SK-MEL-5 (cell line): ENCODE results near the gene LENG9. TPM values are rescaled to one million over a fixed set of nuclear protein-coding genes. Genes with fewer than 3 reads are reported as not detected.

Experiments used
- DNase-seq: peaks from one replicate; pipeline ENCODE4 v3.0.0-alpha.2; 2016; ENCODE audit warnings: low read depth, low spot score
- in situ Hi-C: cut with HindIII; loops from 2 replicates; pipeline ENCODE4 v1.10.0; 2016; ENCODE audit warnings: low sequenced_read_pairs, high pct_unique_total_duplicates, low pct_unique_long_range_greater_than_20kb
- small RNA-seq, 2 experiments: library from RNA; depleted of rRNA; stranded (forward); fragments of <200 nt; gene quantifications; one replicate each; pipeline ENCODE3, GENCODE V24; 2014
- total RNA-seq: library from RNA; depleted of rRNA; stranded (reverse); fragments of >200 nt; shearing (Covaris generic); gene quantifications from 2 replicates; pipeline ENCODE4 v1.2.3, GENCODE V29; 2014; rRNA removed

Gene LENG9
- total RNA-seq, 1 experiment from 2014 or later: 7.2 TPM

- no peak for DNase-seq
- in situ Hi-C loops: no loop called here
Measured at GRCh38 chr19:54418930-54419800, 44.4 kb downstream of the LENG9 start.

- in situ Hi-C loops: no loop called here
- no peak for DNase-seq
Measured at GRCh38 chr19:54418030-54418929, 45.3 kb downstream of the LENG9 start.

GRCh38 chr19:54416695-54417491 lies 46.7 kb downstream of the LENG9 start:
- DNase-seq: no peak
- in situ Hi-C loops: no loop called here

GRCh38 chr19:54415901-54416673 lies 47.5 kb downstream of the LENG9 start:
- in situ Hi-C loops: no loop called here

GRCh38 chr19:54415208-54415900 lies 48.2 kb downstream of the LENG9 start, which contains the start of gene TTYH1:
Gene TTYH1 (plus strand): TSS chr19:54415464. CDS start chr19:54415553, 89 bp downstream.
- in situ Hi-C loops: no loop called here
- DNase-seq: no peak

More at GRCh38 chr19:54415901-54416673, 47.5 kb downstream of the LENG9 start:
- DNase-seq: no peak

- DNase-seq: no peak
- in situ Hi-C loops: no loop called here
Measured at GRCh38 chr19:54414156-54414555, 49.4 kb downstream of the LENG9 start.

- in situ Hi-C loops: no loop called here
- DNase-seq: no peak
Measured at GRCh38 chr19:54412877-54413276, 50.7 kb downstream of the LENG9 start.

Small RNA genes within 50 kb of the gene (small RNA-seq; reads per million reads assigned to genes)
- gene AC245884.3: 0 reads per million in 2 experiments

Other genes starting within 250 kb of the LENG9 start
- 1.1 TPM in 1 of 2 replicates, not detected in the other for gene LILRB3, start 240.8 kb downstream of the LENG9 start, total RNA-seq
- 0.16 TPM in 1 of 2 replicates, not detected in the other for gene LILRA6, start 221.0 kb downstream of the LENG9 start, total RNA-seq
- not detected in 2 replicates for gene LILRB5, start 206.5 kb downstream of the LENG9 start, total RNA-seq
- gene LILRB2, start 182.7 kb downstream of the LENG9 start, total RNA-seq: not detected in 2 replicates
- gene LILRA5, start 150.6 kb downstream of the LENG9 start, total RNA-seq: not detected in 2 replicates
- gene LILRA4, start 124.6 kb downstream of the LENG9 start, total RNA-seq: not detected in 2 replicates
- gene LAIR1, start 98.8 kb downstream of the LENG9 start, total RNA-seq: not detected in 2 replicates
- 0.77 and 0.93 TPM in 2 replicates for gene TTYH1, start 48.3 kb downstream of the LENG9 start, total RNA-seq
- gene LENG8, start 14.6 kb downstream of the LENG9 start, total RNA-seq: 7.8 and 8.5 TPM in 2 replicates
- 0.26 and 0.43 TPM in 2 replicates for gene CDC42EP5, start 9.5 kb upstream of the LENG9 start, total RNA-seq
- gene LAIR2, start 39.1 kb upstream of the LENG9 start, total RNA-seq: not detected in 2 replicates
- gene LILRA2, start 110.0 kb upstream of the LENG9 start, total RNA-seq: not detected in 2 replicates
- gene LILRA1, start 129.9 kb upstream of the LENG9 start, total RNA-seq: not detected in 2 replicates
- not detected in 2 replicates for gene LILRB1, start 166.7 kb upstream of the LENG9 start, total RNA-seq
- not detected in 2 replicates for gene LILRB4, start 199.2 kb upstream of the LENG9 start, total RNA-seq